GM12873 (cell line): Measurements from ENCODE around the gene NRG2.

ENCODE experiments used
- CTCF ChIP-seq: IDR thresholded peaks from 2 replicates; pipeline ENCODE4 v1.5.1; 2012; ENCODE audit warnings: low read depth, mild to moderate bottlenecking, moderate library complexity, low read length, control low read depth; ENCODE audit not compliant: insufficient read depth; ENCODE audit errors: missing control alignments

NRG2 gene

GRCh38 chr5:139797856-139798510 lies 245.1 kb downstream of the NRG2 start:
- no peak for TF ChIP-seq CTCF

GRCh38 chr5:139797335-139797734 lies 245.8 kb downstream of the NRG2 start:
- TF ChIP-seq CTCF, result no peak
